Activated CD4-positive, alpha-beta T cell treated with anti-CD3 and anti-CD28 coated beads for 4 hours (primary cell): Measurements from ENCODE around the gene SLC25A30.
"Not testable (repeated sequence)": the region's sequence is repeated elsewhere in the genome, so short reads cannot be mapped to it uniquely, and the experiment has no call there.

Experiments
- DNase-seq, 2 donors: peaks; one replicate each; pipeline ENCODE4 v3.0.0-alpha.2; 2020

Gene SLC25A30

GRCh38 chr13:45364876-45365557 is 53.2 kb downstream of the SLC25A30 start:
- no peak for DNase-seq

GRCh38 chr13:45362939-45363338 is 55.2 kb downstream of the SLC25A30 start:
- DNase-seq, result no peak

- no peak for DNase-seq
Measured at GRCh38 chr13:45361596-45362206, 56.5 kb downstream of the SLC25A30 start.

GRCh38 chr13:45356966-45357672 is 61.1 kb downstream of the SLC25A30 start:
- no peak for DNase-seq

- no peak for DNase-seq
Measured at GRCh38 chr13:45353895-45354294, 64.3 kb downstream of the SLC25A30 start.

- no peak for DNase-seq
Measured at GRCh38 chr13:45352031-45352430, 66.1 kb downstream of the SLC25A30 start.

- no peak for DNase-seq
Measured at GRCh38 chr13:45350152-45350551, 68.0 kb downstream of the SLC25A30 start.

GRCh38 chr13:45349438-45349837 is 68.7 kb downstream of the SLC25A30 start:
- DNase-seq, result no peak

- not testable (repeated sequence) for DNase-seq
Measured at GRCh38 chr13:45344064-45344463, 74.1 kb downstream of the SLC25A30 start.
